RWPE2 (cell line): ENCODE measurements around the gene BMPR2.

Experiments used
- ATAC-seq: fragments of 200-7000 bp; cut with Tn5 transposase; 3 replicates; pipeline ENCODE4 v1.9.1; 2021; ENCODE audit warnings: low read depth
- DNase-seq: peaks from one replicate; pipeline ENCODE4 v3.0.0-alpha.2; 2020; ENCODE audit warnings: low spot score
- H3K27ac ChIP-seq: fragments of 450-650 bp; 2 replicates; pipeline ENCODE4 v1.5.1; 2017; ENCODE audit warnings: mild to moderate bottlenecking; ENCODE audit not compliant: poor library complexity, severe bottlenecking
- H3K27me3 ChIP-seq: fragments of 250-450 bp; sonication (Bioruptor Pico); 2 replicates; pipeline ENCODE4 v1.5.1; 2021; ENCODE audit warnings: mild to moderate bottlenecking, moderate library complexity; ENCODE audit not compliant: insufficient read depth, poor library complexity, severe bottlenecking
- H3K36me3 ChIP-seq: fragments of 250-450 bp; sonication (Bioruptor Pico); 2 replicates; pipeline ENCODE4 v1.5.1; 2020; ENCODE audit warnings: low read depth, mild to moderate bottlenecking, moderate library complexity
- H3K4me1 ChIP-seq: fragments of 250-450 bp; sonication (Bioruptor Pico); 2 replicates; pipeline ENCODE4 v1.5.1; 2021; ENCODE audit warnings: mild to moderate bottlenecking, moderate library complexity; ENCODE audit not compliant: insufficient read depth, poor library complexity, severe bottlenecking
- H3K4me3 ChIP-seq: fragments of 250-450 bp; sonication (Bioruptor Pico); 2 replicates; pipeline ENCODE4 v1.5.1; 2021; ENCODE audit warnings: mild to moderate bottlenecking, moderate library complexity; ENCODE audit not compliant: severe bottlenecking
- H3K9me3 ChIP-seq: fragments of 250-450 bp; sonication (Bioruptor Pico); 2 replicates; pipeline ENCODE4 v1.5.1; 2021; ENCODE audit warnings: mild to moderate bottlenecking, moderate library complexity; ENCODE audit not compliant: severe bottlenecking
- CTCF ChIP-seq: fragments of 450-650 bp; IDR thresholded peaks from one replicate; pipeline ENCODE4 v1.5.1; 2017; ENCODE audit warnings: mild to moderate bottlenecking, moderate library complexity; ENCODE audit not compliant: poor library complexity, severe bottlenecking

The BMPR2 gene

DNA sequence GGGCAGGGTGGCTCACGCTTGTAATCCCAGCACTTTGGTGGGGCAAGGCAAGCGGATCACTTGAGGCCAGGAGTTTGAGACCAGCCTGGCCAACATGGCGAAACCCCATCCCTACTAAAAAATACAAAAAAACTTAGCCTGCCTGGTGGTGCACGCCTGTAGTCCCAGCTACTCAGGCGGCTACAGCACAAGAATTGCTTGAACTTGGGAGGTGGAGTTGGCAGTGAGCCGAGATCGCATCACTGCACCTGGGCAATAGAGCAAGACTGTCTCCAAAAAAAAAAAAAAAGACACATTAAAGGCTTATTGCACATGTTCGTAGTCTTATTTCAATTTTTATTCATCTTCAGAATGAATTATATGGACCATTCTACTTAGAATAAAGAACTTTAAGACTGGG is 110.2 kb downstream of the BMPR2 start:
- H3K36me3 ChIP-seq = peaks cover 4% of the 10 kb centered on the region; the same call in 1 of the 2 replicates
- H3K9me3 ChIP-seq = no peaks in the 10 kb centered on the region
- no peak overlapping the region for H3K4me3 ChIP-seq
- DNase-seq = no peak
- H3K4me1 ChIP-seq = no peaks in the 10 kb centered on the region
- H3K27me3 ChIP-seq = no peaks in the 10 kb centered on the region
- no peak for TF ChIP-seq CTCF
- no peak for ATAC-seq
- no peak overlapping the region for H3K27ac ChIP-seq

GRCh38 chr2:202488671-202489070 is 112.5 kb downstream of the BMPR2 start:
- no peaks in the 10 kb centered on the region for H3K36me3 ChIP-seq
- H3K9me3 ChIP-seq = no peaks in the 10 kb centered on the region
- H3K27ac ChIP-seq = no peak overlapping the region
- ATAC-seq (no peak), DNase-seq (no peak)
- no peak for TF ChIP-seq CTCF
- H3K4me1 ChIP-seq = no peaks in the 10 kb centered on the region
- H3K4me3 ChIP-seq = no peak overlapping the region
- no peaks in the 10 kb centered on the region for H3K27me3 ChIP-seq

DNA sequence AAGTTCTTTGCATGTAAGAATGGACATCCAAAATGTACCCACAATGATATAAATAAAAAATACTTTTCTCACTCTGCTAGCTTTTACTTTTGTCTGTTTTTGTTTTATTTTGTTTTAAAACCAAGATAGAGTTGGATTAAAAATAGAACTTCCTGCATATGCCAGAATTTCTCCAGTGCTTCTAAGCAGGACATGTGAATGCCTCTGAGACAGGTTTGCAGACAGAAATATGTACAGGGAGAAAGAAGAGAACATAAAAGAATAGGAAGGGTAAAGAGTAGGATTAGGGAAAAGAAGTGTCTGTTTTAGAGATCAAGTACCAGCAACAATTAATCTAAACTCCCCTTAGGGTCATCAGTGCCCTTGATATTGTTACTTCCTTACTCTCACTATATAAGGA is 114.4 kb downstream of the BMPR2 start:
- Histone ChIP-seq H3K36me3 (no peaks in the 10 kb centered on the region), H3K27me3 (no peaks in the 10 kb centered on the region), H3K4me3 (no peak overlapping the region), H3K27ac (no peak overlapping the region), H3K4me1 (no peaks in the 10 kb centered on the region), H3K9me3 (no peaks in the 10 kb centered on the region)
- no peak for DNase-seq
- no peak for TF ChIP-seq CTCF
- ATAC-seq = no peak

DNA sequence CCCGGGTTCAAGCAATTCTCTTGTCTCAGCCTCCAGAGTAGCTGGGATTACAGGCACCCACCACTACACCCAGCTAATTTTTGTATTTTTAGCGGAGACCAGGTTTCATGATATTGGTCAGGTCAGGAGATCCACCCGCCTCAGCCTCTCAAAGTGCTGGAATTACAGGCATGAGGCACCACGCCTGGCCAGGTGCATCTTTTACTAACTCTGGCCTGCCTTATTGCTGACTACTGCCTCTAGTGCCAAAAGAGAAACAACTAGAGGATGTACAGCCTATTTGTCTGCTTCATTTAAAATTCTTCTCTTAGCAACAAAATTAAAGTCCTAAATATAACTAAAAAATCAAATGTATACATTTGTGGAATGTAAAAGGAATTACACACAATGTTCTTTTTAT is 115.4 kb downstream of the BMPR2 start:
- ATAC-seq (no peak), DNase-seq (no peak)
- Histone ChIP-seq H3K4me1 (no peaks in the 10 kb centered on the region), H3K4me3 (no peak overlapping the region), H3K27ac (no peak overlapping the region), H3K36me3 (no peaks in the 10 kb centered on the region), H3K9me3 (no peaks in the 10 kb centered on the region), H3K27me3 (no peaks in the 10 kb centered on the region)
- peak; percentile 6 for TF ChIP-seq CTCF

GRCh38 chr2:202494300-202495229 is 118.4 kb downstream of the BMPR2 start:
- Histone ChIP-seq H3K4me1 (no peaks in the 10 kb centered on the region), H3K36me3 (no peaks in the 10 kb centered on the region), H3K4me3 (no peak overlapping the region), H3K27me3 (no peaks in the 10 kb centered on the region), H3K27ac (no peak overlapping the region), H3K9me3 (no peaks in the 10 kb centered on the region)
- DNase-seq = no peak
- no peak for TF ChIP-seq CTCF
- no peak for ATAC-seq
